Neural crest cell (in vitro differentiated cells): Measurements from ENCODE around the gene CBR1. TPM values are rescaled to one million over a fixed set of nuclear protein-coding genes. Genes with fewer than 3 reads are reported as not detected.

Experiments used
- DNase-seq: peaks from one replicate; pipeline ENCODE4 v3.0.0; 2021; ENCODE audit warnings: low read depth, mixed read lengths, low spot score
- H3K27ac Mint-ChIP-seq: one replicate; pipeline ENCODE4 v1.8.0; 2021; ENCODE audit warnings: mild to moderate bottlenecking, mixed read lengths; ENCODE audit not compliant: unreplicated experiment
- H3K27me3 Mint-ChIP-seq: 2 replicates; pipeline ENCODE4 v1.8.0; 2021; ENCODE audit warnings: low read depth, mild to moderate bottlenecking, mixed read lengths
- H3K36me3 Mint-ChIP-seq: 2 replicates; pipeline ENCODE4 v1.8.0; 2021; ENCODE audit warnings: low read depth, mild to moderate bottlenecking, mixed read lengths
- H3K4me1 Mint-ChIP-seq: 2 replicates; pipeline ENCODE4 v1.8.0; 2021; ENCODE audit warnings: mixed read lengths
- H3K4me3 Mint-ChIP-seq: one replicate; pipeline ENCODE4 v1.8.0; 2021; ENCODE audit warnings: mild to moderate bottlenecking, mixed read lengths
- H3K9me3 Mint-ChIP-seq: 2 replicates; pipeline ENCODE4 v1.8.0; 2021; ENCODE audit warnings: mixed read lengths
- CTCF ChIP-seq: fragments of 200-600 bp; sonication (generic); conservative IDR thresholded peaks from 2 replicates; pipeline ENCODE4 v1.5.0; 2021; ENCODE audit warnings: antibody characterized with exemption, mild to moderate bottlenecking
- total RNA-seq: library from RNA; stranded (reverse); gene quantifications from 2 replicates; pipeline ENCODE4 v1.2.1, GENCODE V29; 2021

The CBR1 gene
- total RNA-seq, 1 donor from 2014 or later, result 2.1 TPM

GRCh38 chr21:36082237-36082664 is 12.4 kb downstream of the CBR1 start:
- DNase-seq, result no peak
- TF ChIP-seq CTCF, result no peak
- peaks cover 3% of the 10 kb centered on the region for H3K27me3 Mint-ChIP-seq
- no peak overlapping the region for H3K27ac Mint-ChIP-seq
- H3K36me3 Mint-ChIP-seq, result no peaks in the 10 kb centered on the region
- no peaks in the 10 kb centered on the region for H3K9me3 Mint-ChIP-seq
- H3K4me1 Mint-ChIP-seq, result no peaks in the 10 kb centered on the region
- no peak overlapping the region for H3K4me3 Mint-ChIP-seq

- Mint-ChIP-seq H3K4me1 (no peaks in the 10 kb centered on the region), H3K9me3 (no peaks in the 10 kb centered on the region), H3K4me3 (no peak overlapping the region), H3K27me3 (no peaks in the 10 kb centered on the region), H3K36me3 (no peaks in the 10 kb centered on the region), H3K27ac (peak overlapping the region; percentile 72)
- TF ChIP-seq CTCF, result peak; percentile 19
- DNase-seq, result no peak
These were observed 17.7 kb downstream of the CBR1 start for GRCh38 chr21:36087362-36088138.

GRCh38 chr21:36089946-36090345 is 20.1 kb downstream of the CBR1 start:
- TF ChIP-seq CTCF, result no peak
- DNase-seq, result no peak
- Mint-ChIP-seq H3K27ac (no peak overlapping the region), H3K27me3 (peaks cover 5% of the 10 kb centered on the region), H3K4me3 (no peak overlapping the region), H3K4me1 (no peaks in the 10 kb centered on the region), H3K9me3 (peaks cover 6% of the 10 kb centered on the region), H3K36me3 (peaks cover 6% of the 10 kb centered on the region)

GRCh38 chr21:36092681-36093080 is 22.9 kb downstream of the CBR1 start:
- TF ChIP-seq CTCF, result no peak
- no peak for DNase-seq
- peaks cover 15% of the 10 kb centered on the region for H3K27me3 Mint-ChIP-seq
- no peak overlapping the region for H3K4me3 Mint-ChIP-seq
- no peaks in the 10 kb centered on the region for H3K4me1 Mint-ChIP-seq
- H3K9me3 Mint-ChIP-seq, result peaks cover 8% of the 10 kb centered on the region
- peaks cover 8% of the 10 kb centered on the region for H3K36me3 Mint-ChIP-seq
- H3K27ac Mint-ChIP-seq, result no peak overlapping the region

GRCh38 chr21:36093512-36093911 is 23.7 kb downstream of the CBR1 start:
- peaks cover 8% of the 10 kb centered on the region for H3K36me3 Mint-ChIP-seq
- H3K9me3 Mint-ChIP-seq, result peaks cover 8% of the 10 kb centered on the region
- H3K4me1 Mint-ChIP-seq, result no peaks in the 10 kb centered on the region
- H3K27me3 Mint-ChIP-seq, result peaks cover 18% of the 10 kb centered on the region
- DNase-seq, result no peak
- H3K27ac Mint-ChIP-seq, result no peak overlapping the region
- H3K4me3 Mint-ChIP-seq, result no peak overlapping the region
- no peak for TF ChIP-seq CTCF
